ENCODE results near the gene VSIR. TPM values are rescaled to one million over a fixed set of nuclear protein-coding genes. Genes with fewer than 3 reads are reported as not detected.

Gene VSIR
- total and polyA plus RNA-seq, 9 of the 15 experiments (the other 6 are each of a cell fraction or from before 2014, with no cell fraction given): 0.14 to 20.5 (median 9.3) TPM

- TF ChIP-seq, protein P1, sequence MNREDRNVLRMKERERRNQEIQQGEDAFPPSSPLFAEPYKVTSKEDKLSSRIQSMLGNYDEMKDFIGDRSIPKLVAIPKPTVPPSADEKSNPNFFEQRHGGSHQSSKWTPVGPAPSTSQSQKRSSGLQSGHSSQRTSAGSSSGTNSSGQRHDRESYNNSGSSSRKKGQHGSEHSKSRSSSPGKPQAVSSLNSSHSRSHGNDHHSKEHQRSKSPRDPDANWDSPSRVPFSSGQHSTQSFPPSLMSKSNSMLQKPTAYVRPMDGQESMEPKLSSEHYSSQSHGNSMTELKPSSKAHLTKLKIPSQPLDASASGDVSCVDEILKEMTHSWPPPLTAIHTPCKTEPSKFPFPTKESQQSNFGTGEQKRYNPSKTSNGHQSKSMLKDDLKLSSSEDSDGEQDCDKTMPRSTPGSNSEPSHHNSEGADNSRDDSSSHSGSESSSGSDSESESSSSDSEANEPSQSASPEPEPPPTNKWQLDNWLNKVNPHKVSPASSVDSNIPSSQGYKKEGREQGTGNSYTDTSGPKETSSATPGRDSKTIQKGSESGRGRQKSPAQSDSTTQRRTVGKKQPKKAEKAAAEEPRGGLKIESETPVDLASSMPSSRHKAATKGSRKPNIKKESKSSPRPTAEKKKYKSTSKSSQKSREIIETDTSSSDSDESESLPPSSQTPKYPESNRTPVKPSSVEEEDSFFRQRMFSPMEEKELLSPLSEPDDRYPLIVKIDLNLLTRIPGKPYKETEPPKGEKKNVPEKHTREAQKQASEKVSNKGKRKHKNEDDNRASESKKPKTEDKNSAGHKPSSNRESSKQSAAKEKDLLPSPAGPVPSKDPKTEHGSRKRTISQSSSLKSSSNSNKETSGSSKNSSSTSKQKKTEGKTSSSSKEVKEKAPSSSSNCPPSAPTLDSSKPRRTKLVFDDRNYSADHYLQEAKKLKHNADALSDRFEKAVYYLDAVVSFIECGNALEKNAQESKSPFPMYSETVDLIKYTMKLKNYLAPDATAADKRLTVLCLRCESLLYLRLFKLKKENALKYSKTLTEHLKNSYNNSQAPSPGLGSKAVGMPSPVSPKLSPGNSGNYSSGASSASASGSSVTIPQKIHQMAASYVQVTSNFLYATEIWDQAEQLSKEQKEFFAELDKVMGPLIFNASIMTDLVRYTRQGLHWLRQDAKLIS (CRISPR knock-in tag; IDR thresholded peaks at IDR 0.05): no peak
- TF ChIP-seq SRF (CRISPR knock-in tag; IDR thresholded peaks at IDR 0.05) (0 out of 4 replicates have a peak, but pooled peaks of 1 of the 2 experiments have one; percentile 5), BMI1 (IDR thresholded peaks at IDR 0.05; ENCODE audit: low read length) (no peak), THRAP3 (IDR thresholded peaks at IDR 0.05; ENCODE audit: borderline replicate concordance) (no peak), REST (IDR thresholded peaks at IDR 0.05; ENCODE audit: borderline replicate concordance) (0 out of 2 replicates have a peak, but pooled peaks have one; percentile 3), REST (CRISPR knock-in tag; IDR thresholded peaks at IDR 0.05; ENCODE audit: low read depth) (peak; percentile 84), MAFG (tag; conservative IDR thresholded peaks at IDR 0.05) (peak; percentile 79), CTBP1 (IDR thresholded peaks at IDR 0.05; ENCODE audit: borderline replicate concordance) (peak; percentile 30; the same call in 1 of the 2 replicates), KDM4B (IDR thresholded peaks at IDR 0.05; ENCODE audit: borderline replicate concordance in 2 of 2, low read depth in 1 of 2) (no peak), SLC30A9 (CRISPR knock-in tag; IDR thresholded peaks at IDR 0.05) (no peak), GABPB2 (CRISPR knock-in tag; conservative IDR thresholded peaks at IDR 0.05) (no peak), ZNF324 (CRISPR knock-in tag; IDR thresholded peaks at IDR 0.05) (no peak), E2F3 (CRISPR knock-in tag; IDR thresholded peaks at IDR 0.05) (peak; percentile 80; the same call in 1 of the 2 replicates)
Measured at GRCh38 chr10:71747551-71748523, 25.5 kb downstream of the VSIR start (continued).
